ENCODE results near the gene DHPS.
"Not testable (repeated sequence)": the region's sequence is repeated elsewhere in the genome, so short reads cannot be mapped to it uniquely, and the experiment has no call there.

The DHPS gene

GRCh38 chr19:12705169-12705568 lies 23.5 kb upstream of the DHPS start:
- DNase-seq, result no peak

GRCh38 chr19:12703046-12703445 lies 21.4 kb upstream of the DHPS start:
- DNase-seq, result no peak

DNA sequence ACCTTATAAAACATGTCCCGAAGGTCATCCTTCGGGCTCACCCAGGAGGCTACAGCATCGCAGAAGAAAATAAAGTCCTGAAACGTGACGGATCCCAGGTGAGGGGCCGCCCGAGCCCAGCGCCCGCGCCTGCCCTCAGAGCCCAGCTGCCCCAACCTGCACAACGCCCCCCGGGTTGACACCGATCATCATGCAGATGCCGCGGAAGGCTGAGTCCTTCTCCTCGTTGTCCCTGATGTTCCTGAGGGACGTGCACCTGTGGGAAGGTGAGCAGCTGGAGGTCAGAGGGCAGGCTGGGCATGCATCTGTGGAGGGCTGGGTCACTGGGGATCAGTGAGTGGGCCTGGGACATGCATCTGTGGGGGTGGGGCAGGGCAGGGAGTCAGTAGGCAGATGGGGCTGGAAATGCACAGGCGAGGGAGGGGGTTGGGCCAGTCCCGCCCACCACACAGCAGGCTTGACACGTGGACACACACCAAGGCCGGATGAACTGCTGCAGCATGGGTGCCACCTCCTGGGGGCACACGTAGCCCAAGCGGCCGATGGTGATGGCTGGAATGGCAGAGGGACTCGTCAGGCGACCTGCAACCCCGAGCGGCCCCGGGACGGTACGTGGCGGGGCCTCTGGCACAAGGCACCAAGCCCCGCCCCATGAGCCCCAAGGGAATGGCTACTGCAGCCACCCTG lies 20.1 kb upstream of the DHPS start:
- no peak for DNase-seq

DNA sequence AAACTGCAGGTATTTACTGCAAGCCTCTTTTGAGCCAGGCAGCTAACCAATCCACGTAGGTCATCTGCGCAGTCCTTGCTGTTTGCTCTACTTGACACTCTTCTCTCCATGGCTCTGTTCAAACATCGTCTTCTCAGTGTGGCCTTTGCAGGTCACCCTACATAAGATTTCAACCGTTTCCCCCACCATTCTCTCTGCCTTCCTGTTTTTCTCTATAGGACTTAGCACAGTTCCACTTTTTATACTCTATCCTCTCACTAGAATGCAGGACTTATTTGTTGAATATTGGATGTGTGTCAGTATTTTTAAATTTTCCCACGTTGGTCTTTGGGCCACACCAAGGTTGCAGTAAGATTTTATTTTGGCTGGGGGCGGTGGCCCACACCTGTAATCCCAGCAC lies 16.5 kb upstream of the DHPS start:
- DNase-seq, result no peak

- DNase-seq, result not testable (repeated sequence)
These were observed 15.7 kb upstream of the DHPS start for GRCh38 chr19:12697425-12697824.

DNA sequence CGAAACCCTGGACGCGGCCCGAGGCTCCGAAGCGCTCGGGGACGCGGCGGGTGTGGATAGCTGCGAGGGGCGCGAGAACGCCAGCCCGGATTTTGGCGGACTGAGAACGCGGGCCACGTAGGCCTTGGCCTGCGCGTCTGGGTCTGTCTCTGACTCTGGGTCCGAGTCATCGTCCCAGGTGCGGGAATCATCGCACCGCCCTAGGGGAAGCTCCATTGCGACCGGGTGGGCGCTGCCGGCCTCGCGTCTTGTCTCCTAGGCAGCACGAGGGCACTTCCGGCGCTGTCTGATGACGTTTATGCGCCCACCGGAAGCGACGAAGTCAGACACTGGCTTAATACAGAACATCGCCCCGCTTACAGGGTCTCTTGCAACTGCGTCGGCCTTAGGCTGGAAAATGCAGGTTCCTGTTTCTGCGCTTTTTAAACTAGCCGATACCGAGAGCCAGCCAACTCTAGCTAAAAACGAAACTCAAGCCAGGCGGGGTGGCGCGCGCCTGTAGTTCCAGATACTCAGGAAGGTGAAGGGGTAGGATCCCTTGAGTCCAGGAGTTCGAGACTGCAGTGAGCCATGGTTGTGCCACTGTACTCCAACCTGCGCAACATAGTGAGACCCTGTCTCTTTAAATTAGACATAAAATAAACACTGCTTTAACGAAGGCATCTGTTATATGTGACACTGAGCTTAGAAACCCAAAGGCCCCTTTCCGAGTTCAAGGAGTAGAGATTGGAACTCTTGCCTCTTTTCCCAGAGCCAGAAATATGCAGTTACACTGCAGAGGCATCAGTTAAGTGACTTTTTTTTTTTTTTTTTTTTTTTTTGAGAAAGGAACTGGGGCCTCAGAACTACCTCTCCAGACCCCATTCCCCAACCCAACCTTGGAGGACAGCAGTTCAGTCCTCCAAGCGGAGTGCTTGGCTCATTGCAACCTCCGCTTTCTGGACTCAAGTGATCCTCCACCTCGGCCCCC lies 15.0 kb upstream of the DHPS start, which contains the start of gene FBXW9:
TSS of gene FBXW9 (minus strand) at position 266 of the 970 bp plus-strand sequence. CDS start at position 216, 50 bp downstream.
- peak; percentile 41 for DNase-seq

DNA sequence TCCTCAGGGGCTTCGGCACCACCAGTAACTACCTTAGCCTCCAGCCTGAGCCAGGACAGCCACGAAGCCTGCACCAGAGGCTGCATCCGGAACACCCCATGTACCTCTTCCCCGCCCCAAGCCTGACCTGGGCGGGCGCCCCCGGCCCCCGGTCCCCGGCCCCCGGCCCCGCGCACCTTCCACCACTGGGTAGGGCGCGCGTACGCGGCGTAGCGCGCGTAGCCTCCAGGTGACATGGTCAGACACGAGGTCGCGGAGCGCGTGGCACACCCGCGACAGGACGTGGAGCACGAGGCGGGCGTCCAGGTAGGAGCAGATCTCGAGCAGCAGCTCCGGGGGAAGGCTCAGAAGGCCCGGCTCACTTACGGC lies 14.3 kb upstream of the DHPS start:
- DNase-seq, result no peak

- no peak for DNase-seq
These were observed 13.8 kb upstream of the DHPS start for GRCh38 chr19:12695514-12695913.

- no peak for DNase-seq
These were observed 13.4 kb upstream of the DHPS start for GRCh38 chr19:12695096-12695495.

- no peak for DNase-seq
These were observed 13.0 kb upstream of the DHPS start for GRCh38 chr19:12694641-12695040.

DNA sequence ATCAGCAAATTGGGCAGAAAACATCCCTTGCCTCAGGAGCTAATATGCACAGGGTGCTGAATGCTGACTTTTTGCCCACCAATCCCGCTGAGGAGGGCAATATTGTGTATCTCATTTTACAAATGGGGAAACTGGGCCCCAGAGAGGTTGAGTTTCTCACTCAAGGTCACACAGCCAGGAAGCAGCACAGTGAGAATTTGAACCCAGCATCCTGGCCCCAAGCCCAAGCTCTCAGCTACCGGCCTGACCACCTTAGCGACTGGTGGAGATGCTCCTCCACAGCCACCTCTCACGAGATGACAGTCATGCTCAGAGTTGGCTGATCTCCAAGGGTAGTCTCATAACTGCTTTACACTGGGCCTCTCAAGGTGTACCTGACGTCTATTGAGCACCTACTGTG lies 11.3 kb upstream of the DHPS start:
- DNase-seq, result no peak

DNA sequence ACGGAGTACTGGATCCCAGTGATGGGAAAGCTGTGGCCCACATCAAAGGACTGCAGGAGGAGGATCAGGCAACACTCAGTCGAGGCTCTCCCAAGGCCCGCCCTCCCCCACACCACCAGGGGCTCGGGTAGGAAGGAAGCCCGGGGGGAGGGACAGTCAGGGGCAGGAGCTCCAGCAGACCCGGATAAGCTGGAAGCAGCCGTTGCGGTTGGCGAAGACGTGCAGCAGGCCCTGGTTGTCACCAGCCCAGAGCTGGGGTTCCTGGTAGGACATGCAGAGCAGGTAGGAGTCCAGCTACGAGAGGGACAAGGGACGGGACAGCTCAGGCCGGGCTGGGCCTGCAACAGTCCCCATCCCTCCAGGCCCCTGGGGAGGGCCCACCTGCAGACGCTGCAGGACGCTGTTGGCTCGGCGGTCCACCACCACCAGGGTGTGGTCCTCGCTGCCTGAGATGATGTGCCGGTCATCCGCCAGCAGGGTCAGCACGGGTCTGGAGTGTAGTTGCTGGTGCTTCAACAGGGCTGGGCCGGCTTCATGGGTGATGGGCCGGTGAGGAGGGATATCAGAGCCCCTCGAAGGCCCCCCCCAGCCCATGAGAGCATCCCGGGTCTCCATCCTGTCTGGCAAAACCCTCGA lies 8.0 kb upstream of the DHPS start:
- DNase-seq, result no peak

DNA sequence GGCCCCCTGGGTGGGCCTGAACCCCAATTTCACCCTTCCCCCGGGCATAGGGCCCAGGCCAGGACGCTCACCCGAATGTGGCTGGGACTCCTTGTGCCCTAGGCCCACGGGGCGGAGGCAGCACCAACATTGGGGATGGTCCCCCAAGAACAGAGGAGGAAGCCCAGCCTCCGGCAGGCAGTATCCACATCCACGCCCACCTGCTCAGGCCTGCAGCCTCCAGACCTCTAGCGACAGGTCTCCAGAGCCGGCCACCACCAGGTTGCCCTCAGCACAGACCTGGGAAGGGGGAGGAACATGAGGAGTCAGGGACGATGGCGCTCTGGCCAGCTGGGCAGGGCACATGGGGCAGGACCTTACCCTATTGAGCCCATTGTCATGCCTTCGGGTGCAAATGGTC lies 7.3 kb upstream of the DHPS start:
- DNase-seq, result no peak

DNA sequence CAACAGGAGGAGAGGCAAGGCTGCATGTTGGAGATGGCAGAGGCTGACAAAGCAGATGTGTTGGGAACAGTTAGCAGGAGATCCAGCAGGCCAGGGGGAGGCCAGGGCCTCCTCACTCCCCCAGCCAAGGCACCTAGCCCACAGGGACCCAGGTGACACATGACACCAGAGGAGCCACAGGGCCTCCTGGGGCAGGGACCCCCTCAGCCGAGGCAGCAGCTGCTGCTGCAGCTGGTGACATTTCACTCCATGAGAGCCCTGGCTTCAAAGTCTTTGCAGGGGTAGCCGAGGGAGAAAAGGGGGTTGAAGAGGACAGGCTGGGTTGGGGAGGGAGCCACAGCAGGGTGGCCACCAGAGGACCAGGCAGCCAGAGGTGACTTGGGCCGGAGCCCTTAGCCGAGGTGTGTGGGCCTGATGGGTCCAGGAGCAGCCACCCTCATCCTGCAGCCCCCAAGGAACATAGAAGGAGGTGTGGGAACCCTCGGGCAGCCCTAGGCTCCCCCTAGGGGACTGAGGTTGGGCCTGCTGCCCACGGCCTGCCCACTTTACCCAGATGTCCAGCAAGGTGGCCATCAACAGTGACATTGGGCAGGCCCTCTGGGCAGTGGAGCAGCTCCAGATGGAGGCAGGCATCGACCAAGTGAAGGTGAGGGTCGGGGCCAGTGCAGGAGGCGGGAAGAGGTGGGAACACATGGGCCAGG lies 6.0 kb upstream of the DHPS start, which contains the start of gene GNG14:
TSS of gene GNG14 (plus strand) at position 503 of the 701 bp plus-strand sequence. CDS start at position 554, 51 bp downstream.
- no peak for DNase-seq

GRCh38 chr19:12685831-12686230 lies 4.2 kb upstream of the DHPS start:
- no peak for DNase-seq

GRCh38 chr19:12680034-12680433 lies 1.6 kb downstream of the DHPS start:
- DNase-seq, result no peak

DNA sequence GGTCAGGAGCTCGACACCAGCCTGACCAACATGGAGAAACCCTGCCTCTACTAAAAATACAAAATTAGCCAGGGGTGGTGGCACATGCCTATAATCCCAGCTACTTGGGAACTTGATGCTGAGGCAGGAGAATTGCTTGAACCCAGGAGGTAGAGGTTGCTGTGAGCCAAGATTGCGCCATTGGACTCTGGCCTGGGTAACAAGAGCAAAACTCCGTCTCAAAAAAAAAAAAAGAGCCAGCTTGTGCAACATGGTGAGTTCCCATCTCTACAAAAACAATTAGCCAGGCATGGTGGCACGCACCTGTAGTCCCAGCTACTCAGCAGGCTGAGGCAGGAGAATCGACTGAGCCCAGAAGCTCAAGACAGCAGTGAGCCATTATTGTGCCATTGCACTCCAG lies 3.6 kb downstream of the DHPS start:
- not testable (repeated sequence) for DNase-seq

- DNase-seq, result no peak
These were observed 4.8 kb downstream of the DHPS start for GRCh38 chr19:12676928-12677327.

GRCh38 chr19:12676384-12676792 lies 5.3 kb downstream of the DHPS start:
- peak; percentile 5 for DNase-seq

- no peak for DNase-seq
These were observed 5.7 kb downstream of the DHPS start for GRCh38 chr19:12675940-12676339.

DNA sequence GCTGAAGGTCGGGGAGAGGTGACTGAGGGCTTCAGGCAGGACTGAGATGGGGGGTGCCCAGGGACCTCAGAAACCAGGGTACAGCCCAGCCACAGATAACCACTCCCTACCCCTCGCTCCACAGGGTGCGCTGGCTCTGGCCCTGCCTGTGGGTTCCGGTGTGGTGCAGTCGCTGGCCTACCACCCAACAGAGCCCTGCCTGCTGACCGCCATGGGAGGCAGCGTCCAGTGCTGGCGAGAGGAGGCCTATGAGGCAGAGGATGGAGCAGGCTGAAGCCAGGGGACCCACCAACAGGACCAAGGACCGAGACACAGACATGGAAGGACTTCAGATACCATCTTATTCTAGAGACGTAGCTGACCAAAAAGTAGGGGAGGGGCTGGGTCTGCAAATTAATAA lies 6.3 kb downstream of the DHPS start:
- no peak for DNase-seq

DNA sequence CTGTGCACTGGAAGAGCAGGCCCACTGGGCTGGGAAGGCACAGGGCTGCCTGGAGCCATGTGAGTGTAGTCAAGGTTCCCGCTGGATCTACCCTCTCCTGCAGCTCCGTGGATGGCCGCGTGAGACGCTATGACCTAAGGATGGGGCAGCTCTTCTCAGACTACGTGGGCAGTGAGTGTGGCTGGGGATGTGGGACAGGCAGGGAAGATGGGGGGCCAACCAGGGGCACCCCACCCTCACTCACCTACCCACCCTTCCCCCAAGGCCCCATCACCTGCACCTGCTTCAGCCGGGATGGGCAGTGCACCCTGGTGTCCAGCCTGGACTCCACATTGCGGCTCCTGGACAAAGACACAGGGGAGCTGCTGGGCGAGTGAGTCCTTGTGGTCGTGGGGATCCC lies 8.9 kb downstream of the DHPS start:
- no peak for DNase-seq
